GM19025 (cell line): ENCODE measurements around the gene NAMPT.
"Not testable (repeated sequence)": the region's sequence is repeated elsewhere in the genome, so short reads cannot be mapped to it uniquely, and the experiment has no call there.

Source experiments
- ATAC-seq: cut with Tn5 transposase; IDR thresholded peaks from one replicate; pipeline ENCODE4 v1.9.1; 2021; ENCODE audit warnings: mild to moderate bottlenecking, low read depth, moderate library complexity; ENCODE audit not compliant: unreplicated experiment

NAMPT gene

GRCh38 chr7:106238830-106239229 lies 46.0 kb downstream of the NAMPT start:
- ATAC-seq = no peak

DNA sequence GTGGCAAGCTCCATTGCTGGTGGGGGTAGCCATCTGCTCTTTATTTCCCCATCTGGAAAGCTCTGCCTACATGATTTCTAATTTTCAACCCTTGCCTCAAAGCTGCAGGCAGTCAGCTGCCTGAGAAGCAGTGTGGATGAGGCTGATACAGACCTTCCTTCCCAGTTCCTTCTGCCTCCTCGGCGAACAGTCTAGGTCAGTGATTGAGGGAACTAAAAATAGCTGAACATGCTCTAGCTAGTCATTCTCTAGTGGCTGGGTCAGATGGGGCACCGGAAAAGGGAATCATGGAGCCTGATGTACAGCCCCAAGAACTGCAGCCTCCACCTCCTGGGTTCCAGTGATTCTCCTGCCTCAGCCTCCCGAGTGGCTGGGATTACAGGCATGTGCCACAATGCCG lies 48.7 kb downstream of the NAMPT start:
- no peak for ATAC-seq

DNA sequence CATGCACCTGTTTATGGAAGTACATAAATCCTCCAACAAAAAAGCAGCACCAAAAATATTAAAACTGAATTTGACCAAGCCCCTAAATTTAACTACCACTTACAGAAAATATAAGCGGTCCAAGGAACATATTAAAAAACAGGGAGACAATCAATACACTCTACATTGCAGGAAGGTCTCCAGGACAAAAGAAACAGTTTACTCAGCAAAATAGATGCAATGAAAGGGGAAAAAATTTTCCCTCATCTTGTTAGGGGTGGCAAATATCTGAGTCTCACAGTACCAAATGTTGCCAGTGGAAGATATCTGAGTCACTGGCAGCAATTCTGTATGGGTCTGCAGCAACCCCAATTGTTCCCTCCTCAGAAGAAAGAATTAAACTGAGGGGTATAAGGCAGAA lies 50.4 kb downstream of the NAMPT start:
- no peak for ATAC-seq

DNA sequence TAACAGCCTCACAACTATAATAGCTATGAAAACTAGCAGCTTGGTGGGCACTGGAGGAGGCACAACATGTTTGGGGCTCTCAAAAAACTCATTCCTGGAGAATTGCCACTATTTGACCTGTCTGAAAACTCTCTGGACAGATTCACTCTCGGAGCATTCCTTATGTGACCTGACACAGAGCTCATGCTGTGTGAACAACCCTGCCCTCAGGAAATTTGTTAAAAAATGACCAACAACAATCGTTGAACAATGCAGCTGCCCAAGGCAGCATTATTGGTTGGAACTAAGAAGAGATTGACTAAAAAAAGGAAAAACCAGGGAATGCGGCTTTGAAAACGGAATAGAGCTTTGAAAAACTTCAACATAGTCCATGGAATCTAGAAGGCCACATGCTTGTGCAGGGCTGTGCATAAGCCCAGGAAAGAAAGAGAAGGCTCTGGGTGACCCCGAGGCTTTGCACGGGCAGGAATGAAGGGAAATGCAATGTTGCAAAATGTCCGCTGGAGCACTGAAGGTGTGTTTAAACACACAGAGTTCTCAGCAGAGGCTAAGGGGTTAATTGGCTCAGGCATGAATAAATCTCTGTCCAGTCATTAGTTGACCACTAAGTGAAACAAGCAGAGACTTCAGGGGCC lies 52.8 kb downstream of the NAMPT start:
- ATAC-seq = no peak

DNA sequence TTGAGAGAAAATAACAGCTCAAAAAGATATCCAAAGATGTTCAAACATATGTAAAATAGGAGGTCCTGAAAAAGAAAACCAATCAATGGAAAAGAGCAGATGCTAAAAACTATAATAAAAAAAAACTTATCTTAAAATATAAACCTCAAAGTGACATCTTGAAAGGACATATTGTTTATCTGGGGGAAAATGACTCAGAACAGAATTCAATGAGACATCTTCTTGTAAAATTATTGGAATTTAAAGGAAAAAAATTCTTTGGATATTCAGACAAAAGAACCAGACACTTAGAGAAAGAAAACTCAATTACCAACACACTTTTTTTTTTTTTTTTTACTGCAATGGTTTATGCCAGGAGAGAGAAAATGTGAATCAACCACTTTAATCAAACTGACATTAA lies 58.9 kb downstream of the NAMPT start:
- ATAC-seq = no peak

- ATAC-seq = no peak
These were observed 60.0 kb downstream of the NAMPT start for GRCh38 chr7:106224797-106225196.

DNA sequence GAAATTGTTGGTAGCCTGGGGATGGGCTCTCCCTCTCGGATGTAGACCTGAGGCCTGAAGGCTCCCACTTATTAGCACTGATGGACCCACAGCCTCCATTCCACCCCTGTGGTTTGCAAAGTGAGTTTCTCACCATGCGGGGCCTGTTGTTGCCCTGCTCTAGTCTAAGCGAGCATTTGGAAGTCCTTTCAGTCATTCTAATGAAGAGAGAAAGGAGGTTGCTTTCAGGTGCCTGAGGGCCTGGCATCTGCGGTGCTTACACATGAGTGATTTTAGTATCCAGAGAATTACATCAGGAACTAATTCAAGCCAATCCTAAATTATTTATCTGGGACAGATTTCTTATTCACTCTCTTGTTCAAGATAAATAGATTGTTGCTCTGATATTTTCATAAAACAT lies 61.6 kb downstream of the NAMPT start:
- ATAC-seq = no peak

- no peak for ATAC-seq
These were observed 62.2 kb downstream of the NAMPT start for GRCh38 chr7:106222545-106222944.

GRCh38 chr7:106220307-106220706 lies 64.5 kb downstream of the NAMPT start:
- no peak for ATAC-seq

DNA sequence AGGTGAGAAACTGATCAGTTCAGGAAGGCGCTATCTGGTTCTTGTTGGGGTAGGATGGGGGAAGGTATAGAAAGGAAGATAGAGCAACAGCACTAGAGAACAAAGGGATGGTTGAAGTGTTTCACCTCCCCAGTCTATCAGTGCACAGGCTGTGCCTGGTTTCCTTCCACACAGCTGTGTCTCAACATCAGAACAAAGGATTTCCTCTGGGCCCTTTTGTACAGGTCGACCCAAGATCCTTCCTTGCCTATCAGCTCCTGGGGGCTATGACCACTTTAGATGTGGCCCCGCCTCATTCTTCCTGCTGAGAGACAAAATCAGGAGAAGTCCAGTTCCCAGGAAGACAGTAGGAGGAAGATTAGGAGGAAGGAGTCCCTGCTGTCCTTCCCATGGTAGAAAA lies 65.6 kb downstream of the NAMPT start:
- ATAC-seq = no peak

DNA sequence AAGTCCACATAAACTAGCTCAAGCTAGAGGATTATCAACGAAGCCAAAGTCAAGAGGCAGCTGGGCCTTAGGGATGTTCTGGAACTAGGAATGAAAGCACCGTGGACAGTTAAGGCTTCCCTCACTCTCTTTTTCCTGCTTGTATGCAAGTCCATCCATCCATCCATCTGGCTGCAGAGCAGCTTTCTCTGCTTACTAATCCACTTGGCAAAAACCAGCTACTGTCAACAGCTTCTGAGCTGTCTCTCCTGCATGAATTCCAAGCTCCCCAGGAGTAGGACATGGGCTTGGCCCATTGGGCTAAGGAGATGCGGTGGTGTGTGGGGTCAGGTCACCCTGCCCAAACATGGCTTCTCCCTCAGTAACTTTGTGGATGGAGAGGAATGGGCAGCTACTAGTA lies 66.2 kb downstream of the NAMPT start:
- ATAC-seq = no peak

DNA sequence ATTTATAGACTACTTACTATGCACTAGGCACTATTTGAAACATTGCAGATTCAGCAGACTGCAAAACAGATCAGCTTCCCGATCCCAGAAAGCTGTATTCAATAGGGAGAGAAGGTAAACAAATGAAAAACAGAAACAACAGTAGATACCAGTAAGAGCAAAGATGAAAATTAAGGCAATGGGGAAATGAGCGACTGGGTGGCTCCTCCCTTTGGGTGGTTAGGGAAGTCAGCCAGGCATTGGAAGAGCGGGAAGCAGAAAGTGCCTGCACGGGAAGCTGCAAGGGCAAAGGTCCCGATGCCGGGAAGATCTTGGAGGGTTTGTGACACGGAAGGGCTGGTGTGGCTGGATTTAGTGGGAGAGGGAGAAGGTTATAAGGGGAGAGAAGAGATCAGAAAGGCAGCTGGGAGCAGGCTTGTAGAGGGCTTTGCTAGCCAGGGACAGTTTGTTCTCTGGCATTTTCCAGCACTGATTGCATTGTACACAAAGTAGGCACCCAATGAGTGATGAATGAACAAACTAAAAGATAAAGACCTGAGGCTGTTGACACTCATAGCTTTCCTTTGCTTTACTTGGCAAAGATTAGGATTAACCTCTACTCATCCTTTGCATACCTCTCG lies 67.8 kb downstream of the NAMPT start:
- ATAC-seq = no peak

GRCh38 chr7:106216517-106216922 lies 68.3 kb downstream of the NAMPT start:
- no peak for ATAC-seq

DNA sequence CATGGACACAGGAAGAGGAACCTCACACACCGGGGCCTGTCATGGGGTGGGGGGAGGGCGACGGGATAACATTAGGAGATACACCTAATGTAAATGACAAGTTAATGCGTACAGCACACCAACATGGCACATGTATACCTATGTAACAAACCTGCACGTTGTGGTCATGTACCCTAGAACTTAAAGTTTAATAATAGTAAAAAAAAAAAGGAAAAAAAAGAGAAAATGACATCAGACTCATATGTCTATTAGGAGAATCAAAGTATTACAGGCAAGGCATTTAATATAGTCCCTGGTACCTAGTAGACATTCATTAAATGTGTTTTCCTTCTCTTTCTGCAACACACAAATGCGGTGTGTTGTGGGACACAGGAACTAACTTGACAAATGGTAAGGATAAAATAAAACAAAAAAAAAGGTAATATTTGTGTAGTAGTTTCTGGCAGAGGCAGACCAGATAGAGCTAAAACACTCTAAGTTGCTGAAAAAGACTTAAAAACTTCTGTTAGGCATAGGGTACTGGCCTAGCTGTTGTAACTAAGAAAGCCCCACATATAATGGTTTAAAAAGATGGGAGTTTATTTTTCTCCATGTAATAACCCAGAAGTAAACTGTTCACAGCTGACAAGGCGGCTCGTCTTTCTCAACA lies 68.8 kb downstream of the NAMPT start:
- ATAC-seq = no peak

DNA sequence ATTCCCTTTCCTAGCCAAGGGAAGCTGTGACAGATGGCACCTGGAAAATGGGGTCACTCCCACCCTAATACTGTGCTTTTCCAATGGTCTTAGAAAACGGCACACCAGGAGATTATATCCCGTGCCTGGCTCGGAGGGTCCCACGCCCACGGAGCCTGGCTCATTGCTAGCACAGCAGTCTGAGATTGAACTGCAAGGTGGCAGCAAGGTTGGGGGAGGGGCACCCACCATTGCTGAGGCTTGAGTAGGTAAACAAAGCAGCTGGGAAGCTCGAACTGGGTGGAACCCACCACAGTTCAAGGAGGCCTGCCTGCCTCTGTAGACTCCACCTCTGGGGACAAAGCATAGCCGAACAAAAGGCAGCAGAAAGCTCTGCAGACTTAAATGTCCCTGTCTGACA lies 75.8 kb downstream of the NAMPT start:
- ATAC-seq = not testable (repeated sequence)

DNA sequence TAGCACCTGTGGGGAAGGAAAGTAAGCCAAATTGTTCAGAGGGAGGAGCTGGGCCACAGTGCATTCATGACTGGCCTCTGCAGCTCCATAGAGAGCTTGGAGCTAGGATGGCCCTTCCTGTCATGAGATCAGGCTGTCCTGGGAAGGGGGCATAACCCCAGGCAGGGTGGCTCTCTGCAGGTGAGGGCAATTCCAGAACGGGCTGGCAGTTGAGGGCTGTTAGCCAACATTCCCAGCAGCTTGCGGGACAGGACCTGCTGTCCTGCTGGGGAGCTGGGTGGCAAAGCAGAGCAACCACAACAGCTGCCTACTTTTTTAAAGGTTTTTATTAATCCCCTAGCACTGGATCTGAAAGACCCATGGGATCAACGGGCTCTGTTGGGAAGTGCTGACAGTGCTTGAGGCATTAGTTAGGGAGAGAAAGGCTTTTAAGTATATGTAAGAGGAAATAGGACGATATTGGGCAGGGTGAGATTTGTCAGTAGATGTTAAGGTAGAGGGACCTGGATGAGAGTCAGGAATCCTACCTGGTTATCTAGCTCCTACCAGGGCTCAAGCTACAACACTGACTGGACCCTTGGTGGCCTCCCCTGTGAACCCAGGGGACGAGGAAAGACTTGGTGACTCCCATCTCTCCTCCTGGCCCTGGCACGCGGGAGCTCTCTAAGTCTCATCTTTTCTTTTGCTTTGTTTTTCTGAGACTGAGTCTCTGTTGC lies 77.8 kb downstream of the NAMPT start:
- ATAC-seq = no peak

DNA sequence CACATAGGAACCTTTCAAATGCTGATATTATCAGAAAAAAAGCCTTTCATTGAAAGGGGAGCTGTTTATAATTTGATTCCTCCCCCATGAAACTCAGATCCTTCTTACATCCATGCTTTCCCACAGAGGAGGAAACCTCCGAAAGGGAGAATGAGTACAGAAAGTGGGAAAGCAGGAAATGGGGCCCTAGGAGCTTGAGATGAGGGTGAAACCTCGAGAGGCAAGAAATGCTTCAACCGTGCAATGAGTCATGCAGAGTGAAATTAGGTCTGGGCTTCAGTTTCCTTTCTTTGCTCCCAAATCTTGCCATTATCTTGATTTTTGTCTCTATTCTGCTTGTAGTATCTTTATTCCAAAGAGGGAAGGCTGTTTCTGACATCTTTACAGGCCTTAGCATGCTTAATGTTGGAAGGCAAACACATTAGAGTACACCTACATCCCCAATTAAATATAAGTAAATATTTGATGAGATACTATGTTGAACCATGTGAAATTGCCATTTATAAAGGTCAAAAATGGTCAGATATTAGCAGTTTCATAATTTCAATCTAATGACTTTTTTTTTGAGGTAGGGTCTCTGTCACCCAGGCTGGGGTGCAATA lies 79.1 kb downstream of the NAMPT start:
- no peak for ATAC-seq

- ATAC-seq = no peak
These were observed 81.3 kb downstream of the NAMPT start for GRCh38 chr7:106203473-106203872.

- no peak for ATAC-seq
These were observed 83.6 kb downstream of the NAMPT start for GRCh38 chr7:106201164-106201563.

GRCh38 chr7:106199813-106200364 lies 84.9 kb downstream of the NAMPT start:
- no peak for ATAC-seq

- ATAC-seq = no peak
These were observed 85.8 kb downstream of the NAMPT start for GRCh38 chr7:106199024-106199423.
